ENCODE data around the gene ABHD16A.

ABHD16A gene

GRCh38 chr6:31702819-31703716 lies at the start of gene ABHD16A:
Gene ABHD16A, minus strand, starts transcription at chr6:31703324. Its CDS starts 43 bp downstream, at chr6:31703281.
- Histone ChIP-seq H3K27me3 (ENCODE audit: control insufficient read depth in 5 of 5, insufficient read depth in 4 of 5, low read length in 5 of 5) (no peaks in the 10 kb centered on the region), H3K4me1 (ENCODE audit: control insufficient read depth in 5 of 5, insufficient read depth in 5 of 5, low read length in 5 of 5) (peaks cover 6 to 31% (median 24%) of the 10 kb centered on the region in 5 donors), H3K9ac (ENCODE audit: low read length in 5 of 5) (peak within 1 kb of the TSS; percentile 90 to 97 (median 96)), H3K4me3 (ENCODE audit: low read depth in 1 of 5, low read length in 5 of 5) (peak within 1 kb of the TSS; percentile 89 to 98 (median 94)), H3K36me3 (ENCODE audit: control insufficient read depth in 5 of 5, insufficient read depth in 5 of 5, low read length in 5 of 5) (peaks cover 0 to 19% (median 12%) of the 10 kb centered on the region in 5 donors), H3K9me3 (ENCODE audit: control insufficient read depth in 5 of 5, low read length in 5 of 5) (no peaks in the 10 kb centered on the region), H3K27ac (ENCODE audit: low read depth, low read length) (peak within 1 kb of the TSS; percentile 97)

GRCh38 chr6:31752739-31753319 lies 49.7 kb upstream of the ABHD16A start:
- H3K4me3 ChIP-seq (ENCODE audit: low read depth in 1 of 5, low read length in 5 of 5): no peak overlapping the region
- H3K9ac ChIP-seq (ENCODE audit: low read length in 5 of 5): no peak overlapping the region
- peaks cover 0 to 3% (median under 1%) of the 10 kb centered on the region in 5 donors for H3K4me1 ChIP-seq (ENCODE audit: control insufficient read depth in 5 of 5, insufficient read depth in 5 of 5, low read length in 5 of 5)
- no peak overlapping the region for H3K27ac ChIP-seq (ENCODE audit: low read depth, low read length)
- no peaks in the 10 kb centered on the region for H3K36me3 ChIP-seq (ENCODE audit: control insufficient read depth in 5 of 5, insufficient read depth in 5 of 5, low read length in 5 of 5)
- no peaks in the 10 kb centered on the region for H3K9me3 ChIP-seq (ENCODE audit: control insufficient read depth in 5 of 5, low read length in 5 of 5)
- H3K27me3 ChIP-seq (ENCODE audit: control insufficient read depth in 5 of 5, insufficient read depth in 4 of 5, low read length in 5 of 5): no peaks in the 10 kb centered on the region

GRCh38 chr6:31750411-31751022 lies 47.4 kb upstream of the ABHD16A start:
- no peak overlapping the region for H3K27ac ChIP-seq (ENCODE audit: low read depth, low read length)
- no peak overlapping the region for H3K9ac ChIP-seq (ENCODE audit: low read length in 5 of 5)
- H3K27me3 ChIP-seq (ENCODE audit: control insufficient read depth in 5 of 5, insufficient read depth in 4 of 5, low read length in 5 of 5): no peaks in the 10 kb centered on the region
- peaks cover 0 to 3% (median 0%) of the 10 kb centered on the region in 5 donors for H3K36me3 ChIP-seq (ENCODE audit: control insufficient read depth in 5 of 5, insufficient read depth in 5 of 5, low read length in 5 of 5)
- H3K9me3 ChIP-seq (ENCODE audit: control insufficient read depth in 5 of 5, low read length in 5 of 5): no peaks in the 10 kb centered on the region
- peaks cover 5 to 14% (median 8%) of the 10 kb centered on the region in 5 donors for H3K4me1 ChIP-seq (ENCODE audit: control insufficient read depth in 5 of 5, insufficient read depth in 5 of 5, low read length in 5 of 5)
- no peak overlapping the region for H3K4me3 ChIP-seq (ENCODE audit: low read depth in 1 of 5, low read length in 5 of 5)

GRCh38 chr6:31749301-31750036 lies 46.3 kb upstream of the ABHD16A start:
- Histone ChIP-seq H3K4me1 (ENCODE audit: control insufficient read depth in 5 of 5, insufficient read depth in 5 of 5, low read length in 5 of 5) (peaks cover 5 to 14% (median 8%) of the 10 kb centered on the region in 5 donors), H3K36me3 (ENCODE audit: control insufficient read depth in 5 of 5, insufficient read depth in 5 of 5, low read length in 5 of 5) (peaks cover 0 to 3% (median 0%) of the 10 kb centered on the region in 5 donors), H3K27me3 (ENCODE audit: control insufficient read depth in 5 of 5, insufficient read depth in 4 of 5, low read length in 5 of 5) (no peaks in the 10 kb centered on the region)

GRCh38 chr6:31744422-31744821 lies 41.3 kb upstream of the ABHD16A start:
- Histone ChIP-seq H3K36me3 (ENCODE audit: control insufficient read depth in 5 of 5, insufficient read depth in 5 of 5, low read length in 5 of 5) (peaks cover 0 to 3% (median 0%) of the 10 kb centered on the region in 5 donors), H3K4me3 (ENCODE audit: low read depth in 1 of 5, low read length in 5 of 5) (no peak overlapping the region), H3K9ac (ENCODE audit: low read length in 5 of 5) (no peak overlapping the region), H3K27me3 (ENCODE audit: control insufficient read depth in 5 of 5, insufficient read depth in 4 of 5, low read length in 5 of 5) (no peaks in the 10 kb centered on the region), H3K27ac (ENCODE audit: low read depth, low read length) (no peak overlapping the region), H3K4me1 (ENCODE audit: control insufficient read depth in 5 of 5, insufficient read depth in 5 of 5, low read length in 5 of 5) (peaks cover 5 to 40% (median 28%) of the 10 kb centered on the region in 5 donors), H3K9me3 (ENCODE audit: control insufficient read depth in 5 of 5, low read length in 5 of 5) (no peaks in the 10 kb centered on the region)

More at GRCh38 chr6:31749301-31750036, 46.3 kb upstream of the ABHD16A start:
- H3K9ac ChIP-seq (ENCODE audit: low read length in 5 of 5): no peak overlapping the region
- H3K9me3 ChIP-seq (ENCODE audit: control insufficient read depth in 5 of 5, low read length in 5 of 5): no peaks in the 10 kb centered on the region
- H3K27ac ChIP-seq (ENCODE audit: low read depth, low read length): no peak overlapping the region
- no peak overlapping the region for H3K4me3 ChIP-seq (ENCODE audit: low read depth in 1 of 5, low read length in 5 of 5)

GRCh38 chr6:31742894-31743293 lies 39.8 kb upstream of the ABHD16A start:
- H3K9me3 ChIP-seq (ENCODE audit: control insufficient read depth in 5 of 5, low read length in 5 of 5): no peaks in the 10 kb centered on the region
- H3K4me3 ChIP-seq (ENCODE audit: low read depth in 1 of 5, low read length in 5 of 5): no peak overlapping the region
- H3K36me3 ChIP-seq (ENCODE audit: control insufficient read depth in 5 of 5, insufficient read depth in 5 of 5, low read length in 5 of 5): peaks cover 0 to 3% (median 0%) of the 10 kb centered on the region in 5 donors
- peaks cover 8 to 52% (median 36%) of the 10 kb centered on the region in 5 donors for H3K4me1 ChIP-seq (ENCODE audit: control insufficient read depth in 5 of 5, insufficient read depth in 5 of 5, low read length in 5 of 5)
- no peaks in the 10 kb centered on the region for H3K27me3 ChIP-seq (ENCODE audit: control insufficient read depth in 5 of 5, insufficient read depth in 4 of 5, low read length in 5 of 5)
- peak overlapping the region; percentile 63 for H3K27ac ChIP-seq (ENCODE audit: low read depth, low read length)
- H3K9ac ChIP-seq (ENCODE audit: low read length in 5 of 5): no peak overlapping the region

GRCh38 chr6:31741815-31742214 lies 38.7 kb upstream of the ABHD16A start:
- H3K9ac ChIP-seq (ENCODE audit: low read length in 5 of 5): no peak overlapping the region
- H3K4me3 ChIP-seq (ENCODE audit: low read depth in 1 of 5, low read length in 5 of 5): no peak overlapping the region
- H3K9me3 ChIP-seq (ENCODE audit: control insufficient read depth in 5 of 5, low read length in 5 of 5): no peaks in the 10 kb centered on the region
- H3K27ac ChIP-seq (ENCODE audit: low read depth, low read length): peak overlapping the region; percentile 63
- peaks cover 4 to 54% (median 37%) of the 10 kb centered on the region in 5 donors for H3K4me1 ChIP-seq (ENCODE audit: control insufficient read depth in 5 of 5, insufficient read depth in 5 of 5, low read length in 5 of 5)
- no peaks in the 10 kb centered on the region for H3K36me3 ChIP-seq (ENCODE audit: control insufficient read depth in 5 of 5, insufficient read depth in 5 of 5, low read length in 5 of 5)
- H3K27me3 ChIP-seq (ENCODE audit: control insufficient read depth in 5 of 5, insufficient read depth in 4 of 5, low read length in 5 of 5): no peaks in the 10 kb centered on the region

GRCh38 chr6:31740397-31741223 lies 37.5 kb upstream of the ABHD16A start:
- Histone ChIP-seq H3K27ac (ENCODE audit: low read depth, low read length) (peak overlapping the region; percentile 49), H3K4me1 (ENCODE audit: control insufficient read depth in 5 of 5, insufficient read depth in 5 of 5, low read length in 5 of 5) (peaks cover 4 to 60% (median 41%) of the 10 kb centered on the region in 5 donors), H3K36me3 (ENCODE audit: control insufficient read depth in 5 of 5, insufficient read depth in 5 of 5, low read length in 5 of 5) (no peaks in the 10 kb centered on the region), H3K4me3 (ENCODE audit: low read depth in 1 of 5, low read length in 5 of 5) (peak overlapping the region; percentile 80 to 94 (median 85)), H3K27me3 (ENCODE audit: control insufficient read depth in 5 of 5, insufficient read depth in 4 of 5, low read length in 5 of 5) (no peaks in the 10 kb centered on the region), H3K9me3 (ENCODE audit: control insufficient read depth in 5 of 5, low read length in 5 of 5) (no peaks in the 10 kb centered on the region), H3K9ac (ENCODE audit: low read length in 5 of 5) (peak overlapping the region; percentile 68 to 86 (median 76))
